NT2/D1 (cell line): ENCODE data around the gene RTTN.

Experiments
- SUZ12 ChIP-seq: IDR thresholded peaks from 2 replicates; pipeline ENCODE4 v1.6.1; 2011; ENCODE audit not compliant: insufficient read length, insufficient read depth; ENCODE audit errors: extremely low read depth
- YY1 ChIP-seq: IDR thresholded peaks from 2 replicates; pipeline ENCODE4 v1.6.1; 2011; ENCODE audit not compliant: insufficient read length, insufficient read depth
- ZNF274 ChIP-seq: IDR thresholded peaks from 2 replicates; pipeline ENCODE4 v1.6.1; 2011; ENCODE audit warnings: mild to moderate bottlenecking, low read depth, low read length

DNA sequence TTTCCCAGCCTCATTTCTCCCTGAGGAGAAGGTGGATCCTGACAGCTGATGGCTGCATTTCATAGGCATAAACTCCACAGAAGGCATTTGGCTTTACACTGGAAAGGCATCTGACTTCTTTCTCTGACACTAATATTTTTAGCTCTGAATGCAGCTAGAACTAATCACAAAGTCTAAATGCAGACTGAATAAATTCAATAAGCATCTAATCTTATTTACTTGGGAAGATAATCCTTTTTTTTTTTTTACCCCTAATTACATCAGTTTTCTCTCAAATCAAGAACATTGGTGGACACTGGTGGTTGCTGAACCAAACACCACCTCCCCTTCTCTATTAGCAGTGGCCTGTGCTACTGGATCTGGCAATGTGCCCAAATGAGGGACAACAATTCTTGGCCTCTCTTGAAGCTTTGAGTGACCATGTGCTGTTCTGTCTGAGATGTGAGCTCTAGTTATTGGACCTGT, 206.9 kb downstream of the RTTN start:
- TF ChIP-seq YY1, result no peak
- TF ChIP-seq ZNF274, result no peak
- TF ChIP-seq SUZ12, result no peak
